Astrocyte (in vitro differentiated cells and primary cell): Measurements from ENCODE around the gene SNED1. TPM values are rescaled to one million over a fixed set of nuclear protein-coding genes. Genes with fewer than 3 reads are reported as not detected.

Experiments used
- DNase-seq: peaks from one replicate; pipeline ENCODE4 v3.0.0-alpha.2; 2010; ENCODE audit warnings: low read depth
- FAIRE-seq: peaks from 2 replicates; lab custom pipeline; 2011; peaks lifted over from hg19 to GRCh38; lab: Jason Lieb, UNC
- H2AFZ ChIP-seq: 2 replicates; pipeline ENCODE4 v1.6.0; 2012; ENCODE audit warnings: low read depth, low read length, inconsistent platforms
- H3K27ac ChIP-seq: 2 replicates; pipeline ENCODE4 v1.5.1; 2011; ENCODE audit warnings: low read depth, low read length, inconsistent platforms
- H3K27me3 ChIP-seq: 2 replicates; pipeline ENCODE4 v1.6.0; 2011; ENCODE audit warnings: low read length, inconsistent platforms; ENCODE audit not compliant: insufficient read depth
- H3K36me3 ChIP-seq: 2 replicates; pipeline ENCODE4 v1.5.1; 2011; ENCODE audit warnings: low read length, inconsistent platforms; ENCODE audit not compliant: insufficient read depth
- H3K4me1 ChIP-seq: 2 replicates; pipeline ENCODE4 v1.5.1; 2011; ENCODE audit warnings: low read length, inconsistent platforms; ENCODE audit not compliant: insufficient read depth
- H3K4me2 ChIP-seq: 2 replicates; pipeline ENCODE4 v1.6.0; 2012; ENCODE audit warnings: low read length, inconsistent platforms
- H3K4me3 ChIP-seq: 2 replicates; pipeline ENCODE4 v1.5.1; 2011; ENCODE audit warnings: low read depth, mild to moderate bottlenecking, low read length, inconsistent platforms; ENCODE audit not compliant: insufficient read depth
- H3K79me2 ChIP-seq: 2 replicates; pipeline ENCODE4 v1.6.0; 2012; ENCODE audit warnings: mild to moderate bottlenecking, low read length, inconsistent platforms; ENCODE audit not compliant: insufficient read depth
- H3K9ac ChIP-seq: 2 replicates; pipeline ENCODE4 v1.6.0; 2012; ENCODE audit warnings: mild to moderate bottlenecking, low read length, inconsistent platforms
- H3K9me3 ChIP-seq: 2 replicates; pipeline ENCODE4 v1.5.1; 2012; ENCODE audit warnings: low read depth, mild to moderate bottlenecking, low read length, inconsistent platforms; ENCODE audit not compliant: insufficient read depth
- H4K20me1 ChIP-seq: 2 replicates; pipeline ENCODE4 v1.6.0; 2012; ENCODE audit warnings: low read length, inconsistent platforms; ENCODE audit not compliant: insufficient read depth
- H3K27ac Mint-ChIP-seq: one replicate; pipeline ENCODE4 v1.8.0; 2021; ENCODE audit warnings: mild to moderate bottlenecking, mixed read lengths; ENCODE audit not compliant: unreplicated experiment
- H3K27me3 Mint-ChIP-seq: one replicate; pipeline ENCODE4 v1.8.0; 2021; ENCODE audit warnings: low read depth, mixed read lengths; ENCODE audit not compliant: unreplicated experiment
- H3K36me3 Mint-ChIP-seq: one replicate; pipeline ENCODE4 v1.8.0; 2021; ENCODE audit warnings: low read depth, mixed read lengths; ENCODE audit not compliant: unreplicated experiment
- H3K4me1 Mint-ChIP-seq: one replicate; pipeline ENCODE4 v1.8.0; 2021; ENCODE audit warnings: low read depth, mixed read lengths; ENCODE audit not compliant: unreplicated experiment
- H3K4me3 Mint-ChIP-seq: one replicate; pipeline ENCODE4 v1.8.0; 2021; ENCODE audit warnings: mild to moderate bottlenecking, moderate library complexity, mixed read lengths; ENCODE audit not compliant: unreplicated experiment
- H3K9me3 Mint-ChIP-seq: one replicate; pipeline ENCODE4 v1.8.0; 2021; ENCODE audit warnings: mild to moderate bottlenecking, mixed read lengths; ENCODE audit not compliant: unreplicated experiment
- EZH2 ChIP-seq: IDR thresholded peaks from 2 replicates; pipeline ENCODE4 v1.6.1; 2012; ENCODE audit warnings: mild to moderate bottlenecking, low read length, inconsistent platforms; ENCODE audit not compliant: insufficient read depth
- total RNA-seq: library from RNA; stranded (reverse); gene quantifications from 2 replicates; pipeline ENCODE4 v1.2.1, GENCODE V29; 2021
- TF ChIP-seq, protein P1 (sequence below): IDR thresholded peaks from 2 replicates; pipeline ENCODE4 v1.5.1; 2011; ENCODE audit warnings: low read depth, mild to moderate bottlenecking, inconsistent platforms, low read length, moderate library complexity; ENCODE audit not compliant: insufficient read depth

Gene SNED1
- total RNA-seq, 1 donor from 2014 or later = 0.23 TPM

GRCh38 chr2:241133436-241133820, 135.0 kb downstream of the SNED1 start:
- Histone ChIP-seq H3K36me3 (no peaks in the 10 kb centered on the region), H3K79me2 (no peaks in the 10 kb centered on the region), H3K4me1 (no peaks in the 10 kb centered on the region), H3K9ac (no peak overlapping the region), H3K9me3 (no peaks in the 10 kb centered on the region), H2AFZ (no peak overlapping the region), H3K27ac (no peak overlapping the region), H3K4me2 (no peak overlapping the region), H3K27me3 (no peaks in the 10 kb centered on the region), H3K4me3 (no peak overlapping the region), H4K20me1 (no peaks in the 10 kb centered on the region)
- no peak overlapping the region for H3K27ac Mint-ChIP-seq
- TF ChIP-seq, protein P1, sequence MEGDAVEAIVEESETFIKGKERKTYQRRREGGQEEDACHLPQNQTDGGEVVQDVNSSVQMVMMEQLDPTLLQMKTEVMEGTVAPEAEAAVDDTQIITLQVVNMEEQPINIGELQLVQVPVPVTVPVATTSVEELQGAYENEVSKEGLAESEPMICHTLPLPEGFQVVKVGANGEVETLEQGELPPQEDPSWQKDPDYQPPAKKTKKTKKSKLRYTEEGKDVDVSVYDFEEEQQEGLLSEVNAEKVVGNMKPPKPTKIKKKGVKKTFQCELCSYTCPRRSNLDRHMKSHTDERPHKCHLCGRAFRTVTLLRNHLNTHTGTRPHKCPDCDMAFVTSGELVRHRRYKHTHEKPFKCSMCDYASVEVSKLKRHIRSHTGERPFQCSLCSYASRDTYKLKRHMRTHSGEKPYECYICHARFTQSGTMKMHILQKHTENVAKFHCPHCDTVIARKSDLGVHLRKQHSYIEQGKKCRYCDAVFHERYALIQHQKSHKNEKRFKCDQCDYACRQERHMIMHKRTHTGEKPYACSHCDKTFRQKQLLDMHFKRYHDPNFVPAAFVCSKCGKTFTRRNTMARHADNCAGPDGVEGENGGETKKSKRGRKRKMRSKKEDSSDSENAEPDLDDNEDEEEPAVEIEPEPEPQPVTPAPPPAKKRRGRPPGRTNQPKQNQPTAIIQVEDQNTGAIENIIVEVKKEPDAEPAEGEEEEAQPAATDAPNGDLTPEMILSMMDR = no peak
- TF ChIP-seq EZH2 = no peak
- H3K9me3 Mint-ChIP-seq = no peaks in the 10 kb centered on the region
- H3K36me3 Mint-ChIP-seq = peaks cover 2% of the 10 kb centered on the region
- H3K4me1 Mint-ChIP-seq = no peaks in the 10 kb centered on the region
- no peak for DNase-seq
- FAIRE-seq = no peak
- H3K27me3 Mint-ChIP-seq = peaks cover 21% of the 10 kb centered on the region
- H3K4me3 Mint-ChIP-seq = no peak overlapping the region

DNA sequence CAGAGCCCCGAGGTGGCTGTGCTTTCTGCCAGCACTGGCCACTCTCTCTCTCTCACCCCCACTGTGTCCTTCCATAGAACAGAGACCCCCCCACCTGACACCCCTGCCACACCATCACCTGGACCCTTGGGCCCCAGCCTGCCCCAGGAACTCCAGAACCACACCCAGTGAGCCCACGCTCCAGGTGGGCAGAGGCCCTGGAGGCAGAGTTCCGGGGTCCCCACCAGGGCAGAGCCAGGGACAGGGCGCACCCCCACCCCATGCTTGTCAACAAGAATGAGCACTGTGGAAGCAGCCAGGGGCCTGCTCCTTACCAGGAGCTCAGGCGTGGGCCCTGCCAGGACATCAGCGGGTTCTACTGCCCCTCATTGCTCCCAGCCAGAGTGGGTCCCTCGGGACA, 136.3 kb downstream of the SNED1 start:
- H3K27ac Mint-ChIP-seq = no peak overlapping the region
- no peaks in the 10 kb centered on the region for H3K4me1 ChIP-seq
- no peak overlapping the region for H3K9ac ChIP-seq
- no peak overlapping the region for H3K4me3 ChIP-seq
- FAIRE-seq = no peak
- peaks cover 4% of the 10 kb centered on the region for H3K4me1 Mint-ChIP-seq
- no peak overlapping the region for H3K4me3 Mint-ChIP-seq
- no peaks in the 10 kb centered on the region for H3K79me2 ChIP-seq
- H3K9me3 Mint-ChIP-seq = no peaks in the 10 kb centered on the region
- no peak overlapping the region for H3K4me2 ChIP-seq
- no peaks in the 10 kb centered on the region for H4K20me1 ChIP-seq
- no peaks in the 10 kb centered on the region for H3K27me3 ChIP-seq
- H3K36me3 Mint-ChIP-seq = no peaks in the 10 kb centered on the region
- no peak overlapping the region for H2AFZ ChIP-seq
- H3K27me3 Mint-ChIP-seq = peaks cover 16% of the 10 kb centered on the region
- no peak for DNase-seq
- H3K9me3 ChIP-seq = no peaks in the 10 kb centered on the region
- H3K27ac ChIP-seq = no peak overlapping the region
- no peaks in the 10 kb centered on the region for H3K36me3 ChIP-seq
- TF ChIP-seq, protein P1 = no peak
- TF ChIP-seq EZH2 = no peak

DNA sequence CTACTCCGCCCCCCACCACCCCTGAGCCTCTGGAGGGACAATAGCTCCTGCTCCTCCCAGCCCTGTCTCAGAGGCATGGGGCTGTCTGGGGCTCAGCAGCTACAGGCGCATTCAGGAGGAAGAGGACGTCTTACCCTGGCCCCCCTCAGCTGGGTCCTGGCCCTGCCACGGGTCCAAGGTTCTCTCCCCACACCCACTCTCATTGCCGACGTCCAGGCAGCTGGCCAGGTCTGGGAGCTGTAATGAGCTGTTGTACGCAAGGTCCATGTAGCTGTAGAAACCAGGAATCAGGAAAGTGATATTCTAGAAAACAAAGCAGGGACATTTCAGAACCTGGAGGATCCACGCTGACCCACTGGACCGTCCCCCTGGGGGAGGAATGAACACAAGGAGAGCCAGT, 137.3 kb downstream of the SNED1 start:
- FAIRE-seq (no peak), DNase-seq (no peak)
- no peaks in the 10 kb centered on the region for H3K36me3 Mint-ChIP-seq
- Histone ChIP-seq H3K9ac (no peak overlapping the region), H3K79me2 (no peaks in the 10 kb centered on the region), H2AFZ (no peak overlapping the region), H4K20me1 (no peaks in the 10 kb centered on the region), H3K27ac (no peak overlapping the region), H3K27me3 (no peaks in the 10 kb centered on the region), H3K4me3 (no peak overlapping the region), H3K36me3 (no peaks in the 10 kb centered on the region), H3K9me3 (no peaks in the 10 kb centered on the region), H3K4me1 (no peaks in the 10 kb centered on the region), H3K4me2 (no peak overlapping the region)
- H3K4me3 Mint-ChIP-seq = no peak overlapping the region
- H3K9me3 Mint-ChIP-seq = no peaks in the 10 kb centered on the region
- no peak overlapping the region for H3K27ac Mint-ChIP-seq
- H3K4me1 Mint-ChIP-seq = peaks cover 4% of the 10 kb centered on the region
- TF ChIP-seq, protein P1 = no peak
- no peak for TF ChIP-seq EZH2
- peaks cover 18% of the 10 kb centered on the region for H3K27me3 Mint-ChIP-seq
